Mesothelial cell of epicardium (in vitro differentiated cells): Measurements from ENCODE around the gene RBMS3. TPM values are rescaled to one million over a fixed set of nuclear protein-coding genes. Genes with fewer than 3 reads are reported as not detected.

Source experiments
- DNase-seq, 2 experiments: peaks; one replicate each; pipeline ENCODE4 v3.0.0; 2021; ENCODE audit warnings: low spot score in 2 of 2; ENCODE audit not compliant: unreplicated experiment in 2 of 2
- H3K27ac Mint-ChIP-seq: 2 replicates; pipeline ENCODE4 v1.8.0; 2021; ENCODE audit warnings: mixed read lengths
- H3K27me3 Mint-ChIP-seq: 2 replicates; pipeline ENCODE4 v1.8.0; 2021; ENCODE audit warnings: low read depth, mixed read lengths
- H3K36me3 Mint-ChIP-seq: 2 replicates; pipeline ENCODE4 v1.8.0; 2021; ENCODE audit warnings: mixed read lengths
- H3K4me1 Mint-ChIP-seq: 2 replicates; pipeline ENCODE4 v1.8.0; 2021; ENCODE audit warnings: mixed read lengths
- H3K4me3 Mint-ChIP-seq: 2 replicates; pipeline ENCODE4 v1.8.0; 2021; ENCODE audit warnings: mild to moderate bottlenecking, moderate library complexity, mixed read lengths
- H3K9me3 Mint-ChIP-seq: 2 replicates; pipeline ENCODE4 v1.8.0; 2021; ENCODE audit warnings: mixed read lengths
- total RNA-seq: library from RNA; stranded (reverse); gene quantifications from 3 replicates; pipeline ENCODE4 v1.2.1, GENCODE V29; 2021
- TF ChIP-seq, protein P1 (sequence below): fragments of 200-600 bp; sonication (generic); IDR thresholded peaks from one replicate; pipeline ENCODE4 v1.5.0; 2021; ENCODE audit warnings: antibody characterized with exemption; ENCODE audit not compliant: unreplicated experiment

RBMS3 gene
- total RNA-seq, 1 donor from 2014 or later, result 42.5 TPM

DNA sequence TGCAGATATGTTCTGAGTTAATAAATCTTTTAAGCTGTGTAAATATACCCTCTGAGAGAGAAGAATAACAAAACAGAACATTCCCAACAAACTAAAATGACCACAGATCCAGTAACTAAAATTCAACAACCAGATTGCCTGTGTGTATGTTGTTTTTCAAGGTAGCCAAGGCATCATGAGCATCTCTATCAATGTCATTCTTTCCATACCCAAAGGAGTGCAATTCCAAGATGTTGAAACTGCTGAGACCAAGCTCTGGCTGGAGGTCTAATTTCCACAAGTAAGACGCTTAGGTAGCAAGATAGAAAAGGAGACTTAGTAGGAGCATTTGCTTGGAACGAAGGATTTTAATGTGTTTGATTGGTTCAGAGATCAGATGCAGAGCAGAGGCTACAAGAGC lies 276.3 kb downstream of the RBMS3 start:
- Mint-ChIP-seq H3K4me3 (no peak overlapping the region), H3K4me1 (peaks cover 24% of the 10 kb centered on the region), H3K36me3 (no peaks in the 10 kb centered on the region), H3K9me3 (peaks cover 5% of the 10 kb centered on the region), H3K27me3 (no peaks in the 10 kb centered on the region), H3K27ac (no peak overlapping the region)
- TF ChIP-seq, protein P1, sequence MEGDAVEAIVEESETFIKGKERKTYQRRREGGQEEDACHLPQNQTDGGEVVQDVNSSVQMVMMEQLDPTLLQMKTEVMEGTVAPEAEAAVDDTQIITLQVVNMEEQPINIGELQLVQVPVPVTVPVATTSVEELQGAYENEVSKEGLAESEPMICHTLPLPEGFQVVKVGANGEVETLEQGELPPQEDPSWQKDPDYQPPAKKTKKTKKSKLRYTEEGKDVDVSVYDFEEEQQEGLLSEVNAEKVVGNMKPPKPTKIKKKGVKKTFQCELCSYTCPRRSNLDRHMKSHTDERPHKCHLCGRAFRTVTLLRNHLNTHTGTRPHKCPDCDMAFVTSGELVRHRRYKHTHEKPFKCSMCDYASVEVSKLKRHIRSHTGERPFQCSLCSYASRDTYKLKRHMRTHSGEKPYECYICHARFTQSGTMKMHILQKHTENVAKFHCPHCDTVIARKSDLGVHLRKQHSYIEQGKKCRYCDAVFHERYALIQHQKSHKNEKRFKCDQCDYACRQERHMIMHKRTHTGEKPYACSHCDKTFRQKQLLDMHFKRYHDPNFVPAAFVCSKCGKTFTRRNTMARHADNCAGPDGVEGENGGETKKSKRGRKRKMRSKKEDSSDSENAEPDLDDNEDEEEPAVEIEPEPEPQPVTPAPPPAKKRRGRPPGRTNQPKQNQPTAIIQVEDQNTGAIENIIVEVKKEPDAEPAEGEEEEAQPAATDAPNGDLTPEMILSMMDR, result no peak
- DNase-seq, result no peak

GRCh38 chr3:29557825-29558224 lies 277.0 kb downstream of the RBMS3 start:
- TF ChIP-seq, protein P1, result no peak
- Mint-ChIP-seq H3K9me3 (peaks cover 5% of the 10 kb centered on the region), H3K4me1 (peaks cover 25% of the 10 kb centered on the region), H3K27me3 (no peaks in the 10 kb centered on the region), H3K27ac (peak overlapping the region; percentile 49), H3K4me3 (no peak overlapping the region), H3K36me3 (no peaks in the 10 kb centered on the region)
- no peak for DNase-seq

DNA sequence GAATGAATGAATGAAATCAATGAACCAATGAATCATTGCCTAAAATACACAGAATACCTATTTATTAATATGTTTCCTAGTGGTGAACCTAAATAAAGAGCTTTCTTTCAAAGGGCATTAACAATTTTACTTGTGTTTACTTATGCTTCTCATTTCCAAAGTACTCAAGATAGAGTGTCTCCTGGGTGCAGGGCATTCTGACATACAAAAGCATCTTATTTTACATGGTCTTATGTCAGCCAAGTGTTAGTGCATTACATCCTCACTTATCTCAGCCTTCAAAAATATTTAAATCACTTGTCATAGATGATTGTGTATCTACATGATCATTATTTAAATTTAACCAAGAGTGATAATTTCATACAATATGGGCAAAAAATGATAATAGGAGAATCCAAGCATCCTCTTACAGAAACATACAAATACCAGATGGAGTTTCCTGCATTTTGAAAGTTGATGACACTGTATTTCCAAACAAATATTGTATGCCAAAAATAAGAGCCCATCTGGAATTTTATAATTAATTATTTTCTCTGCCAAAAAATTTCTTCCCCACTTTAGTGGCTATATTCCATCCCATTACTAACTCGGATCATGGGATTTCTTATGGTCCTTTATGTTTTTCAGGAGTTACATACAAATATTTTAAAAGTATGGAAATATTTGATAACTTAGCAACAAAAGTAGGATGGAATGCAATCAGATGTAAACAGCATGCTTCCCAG lies 279.0 kb downstream of the RBMS3 start:
- Mint-ChIP-seq H3K4me3 (no peak overlapping the region), H3K9me3 (peaks cover 5% of the 10 kb centered on the region), H3K27me3 (no peaks in the 10 kb centered on the region), H3K4me1 (peaks cover 22% of the 10 kb centered on the region), H3K27ac (no peak overlapping the region), H3K36me3 (no peaks in the 10 kb centered on the region)
- DNase-seq, result no peak
- TF ChIP-seq, protein P1, result no peak

DNA sequence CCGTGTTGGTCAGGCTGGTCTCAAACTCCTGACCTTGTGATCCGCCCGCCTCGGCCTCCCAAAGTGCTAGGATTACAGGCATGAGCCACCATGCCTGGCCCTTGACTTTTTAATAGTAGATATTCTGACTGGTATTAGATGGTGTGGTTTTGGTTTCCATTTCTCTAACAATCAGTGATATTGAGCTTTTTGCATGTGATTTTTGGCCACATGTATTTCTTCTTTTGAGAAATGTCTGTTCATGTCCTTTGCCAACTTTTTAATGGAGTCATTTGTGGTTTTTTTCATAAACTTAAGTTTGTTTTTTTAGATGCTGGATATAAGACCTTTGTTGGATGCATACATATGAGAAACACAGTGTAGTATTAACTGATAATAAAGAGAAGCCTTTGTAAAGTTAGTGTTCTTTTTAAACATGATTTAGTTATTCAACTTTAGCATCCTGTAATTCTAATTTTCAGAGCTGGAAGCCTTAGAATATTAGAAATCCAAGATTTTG lies 280.8 kb downstream of the RBMS3 start:
- peak overlapping the region; percentile 47 for H3K27ac Mint-ChIP-seq
- no peak overlapping the region for H3K4me3 Mint-ChIP-seq
- H3K9me3 Mint-ChIP-seq, result peaks cover 5% of the 10 kb centered on the region
- no peaks in the 10 kb centered on the region for H3K27me3 Mint-ChIP-seq
- peaks cover 19% of the 10 kb centered on the region for H3K4me1 Mint-ChIP-seq
- DNase-seq, result no peak
- H3K36me3 Mint-ChIP-seq, result no peaks in the 10 kb centered on the region
- TF ChIP-seq, protein P1, result no peak

DNA sequence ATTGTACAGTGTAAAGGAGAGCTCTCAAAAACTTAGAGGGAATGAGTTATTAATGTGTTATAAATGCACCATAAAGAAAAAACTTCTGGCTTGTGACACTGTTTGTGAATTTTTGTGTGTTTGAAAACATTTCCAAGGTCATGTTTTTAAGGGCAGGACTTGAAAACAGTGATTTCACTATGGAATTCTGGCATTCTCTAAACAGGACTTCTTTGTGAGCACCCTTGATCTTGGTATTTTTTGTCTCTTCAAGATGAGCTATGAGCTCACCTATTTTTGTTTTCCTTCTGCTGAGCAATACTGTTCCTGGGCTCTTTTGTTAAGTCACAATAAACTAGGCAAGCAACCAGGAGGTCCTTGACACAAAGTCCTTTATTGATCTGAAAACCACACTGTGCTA lies 284.4 kb downstream of the RBMS3 start:
- Mint-ChIP-seq H3K9me3 (no peaks in the 10 kb centered on the region), H3K4me3 (no peak overlapping the region), H3K27ac (no peak overlapping the region), H3K4me1 (peaks cover 28% of the 10 kb centered on the region), H3K36me3 (no peaks in the 10 kb centered on the region), H3K27me3 (no peaks in the 10 kb centered on the region)
- no peak for DNase-seq
- TF ChIP-seq, protein P1, result no peak

- Mint-ChIP-seq H3K36me3 (peaks cover 12% of the 10 kb centered on the region), H3K27ac (no peak overlapping the region), H3K27me3 (no peaks in the 10 kb centered on the region), H3K4me3 (no peak overlapping the region), H3K9me3 (peaks cover 19% of the 10 kb centered on the region), H3K4me1 (peaks cover 28% of the 10 kb centered on the region)
- DNase-seq, result no peak
- TF ChIP-seq, protein P1, result no peak
Observed at GRCh38 chr3:29567501-29567900, 286.6 kb downstream of the RBMS3 start.
